Measurements from ENCODE around the gene HSP90AB1. TPM values are rescaled to one million over a fixed set of nuclear protein-coding genes. Genes with fewer than 3 reads are reported as not detected.

Gene HSP90AB1
- total and polyA plus RNA-seq, 9 of the 15 experiments (the other 6 are each of a cell fraction or from before 2014, with no cell fraction given): 1,780 to 3,358 (median 2,262) TPM

DNA sequence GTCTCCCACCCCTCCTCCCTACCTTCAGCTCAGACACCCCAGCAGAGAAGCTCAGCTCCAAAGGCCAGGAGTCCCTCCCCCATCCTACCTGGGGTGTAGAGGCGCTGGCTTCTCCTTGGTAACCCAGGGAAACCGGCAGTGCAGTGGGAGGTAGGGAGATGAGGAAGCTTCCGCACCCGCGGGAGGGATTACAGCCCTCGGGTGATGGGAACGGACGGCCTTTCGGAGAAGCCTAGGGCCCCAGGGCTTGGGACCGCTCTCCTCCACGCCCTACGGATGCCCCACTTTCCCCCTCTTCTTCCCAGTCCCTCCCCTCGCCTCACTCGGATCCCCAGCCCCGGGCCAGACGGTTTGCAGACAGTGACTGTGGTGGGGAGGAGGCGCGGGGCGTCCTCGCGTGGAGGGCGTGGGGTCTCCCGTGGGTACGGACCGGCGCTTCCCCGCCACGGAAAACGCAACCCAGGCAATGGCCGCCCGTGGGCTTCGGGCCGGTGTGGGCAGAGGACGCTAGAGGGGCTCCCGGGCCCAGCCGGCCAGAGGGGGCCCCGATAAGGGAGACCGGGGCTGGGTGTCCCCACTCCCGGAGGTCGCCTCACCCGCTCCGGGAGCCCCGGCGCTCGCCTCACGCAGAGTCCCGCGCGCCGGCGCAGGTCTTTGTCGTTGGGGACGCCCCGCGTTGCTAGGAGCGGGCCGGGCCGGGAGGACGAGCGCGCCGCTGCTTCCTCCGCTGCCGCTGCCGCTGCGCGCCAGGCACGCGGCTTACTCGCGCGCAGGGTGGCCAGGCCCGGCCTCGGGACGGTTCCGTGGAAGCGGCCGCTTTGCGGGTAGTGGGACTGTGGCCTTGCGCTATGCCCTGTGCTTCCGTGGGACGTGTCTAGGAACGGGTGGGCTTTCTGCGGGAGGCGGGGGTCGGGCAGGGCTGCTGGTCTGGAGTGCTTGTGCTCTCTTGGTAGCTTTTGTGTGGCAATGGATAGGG lies 50.5 kb downstream of the HSP90AB1 start (continued):
- TF ChIP-seq, protein P1, sequence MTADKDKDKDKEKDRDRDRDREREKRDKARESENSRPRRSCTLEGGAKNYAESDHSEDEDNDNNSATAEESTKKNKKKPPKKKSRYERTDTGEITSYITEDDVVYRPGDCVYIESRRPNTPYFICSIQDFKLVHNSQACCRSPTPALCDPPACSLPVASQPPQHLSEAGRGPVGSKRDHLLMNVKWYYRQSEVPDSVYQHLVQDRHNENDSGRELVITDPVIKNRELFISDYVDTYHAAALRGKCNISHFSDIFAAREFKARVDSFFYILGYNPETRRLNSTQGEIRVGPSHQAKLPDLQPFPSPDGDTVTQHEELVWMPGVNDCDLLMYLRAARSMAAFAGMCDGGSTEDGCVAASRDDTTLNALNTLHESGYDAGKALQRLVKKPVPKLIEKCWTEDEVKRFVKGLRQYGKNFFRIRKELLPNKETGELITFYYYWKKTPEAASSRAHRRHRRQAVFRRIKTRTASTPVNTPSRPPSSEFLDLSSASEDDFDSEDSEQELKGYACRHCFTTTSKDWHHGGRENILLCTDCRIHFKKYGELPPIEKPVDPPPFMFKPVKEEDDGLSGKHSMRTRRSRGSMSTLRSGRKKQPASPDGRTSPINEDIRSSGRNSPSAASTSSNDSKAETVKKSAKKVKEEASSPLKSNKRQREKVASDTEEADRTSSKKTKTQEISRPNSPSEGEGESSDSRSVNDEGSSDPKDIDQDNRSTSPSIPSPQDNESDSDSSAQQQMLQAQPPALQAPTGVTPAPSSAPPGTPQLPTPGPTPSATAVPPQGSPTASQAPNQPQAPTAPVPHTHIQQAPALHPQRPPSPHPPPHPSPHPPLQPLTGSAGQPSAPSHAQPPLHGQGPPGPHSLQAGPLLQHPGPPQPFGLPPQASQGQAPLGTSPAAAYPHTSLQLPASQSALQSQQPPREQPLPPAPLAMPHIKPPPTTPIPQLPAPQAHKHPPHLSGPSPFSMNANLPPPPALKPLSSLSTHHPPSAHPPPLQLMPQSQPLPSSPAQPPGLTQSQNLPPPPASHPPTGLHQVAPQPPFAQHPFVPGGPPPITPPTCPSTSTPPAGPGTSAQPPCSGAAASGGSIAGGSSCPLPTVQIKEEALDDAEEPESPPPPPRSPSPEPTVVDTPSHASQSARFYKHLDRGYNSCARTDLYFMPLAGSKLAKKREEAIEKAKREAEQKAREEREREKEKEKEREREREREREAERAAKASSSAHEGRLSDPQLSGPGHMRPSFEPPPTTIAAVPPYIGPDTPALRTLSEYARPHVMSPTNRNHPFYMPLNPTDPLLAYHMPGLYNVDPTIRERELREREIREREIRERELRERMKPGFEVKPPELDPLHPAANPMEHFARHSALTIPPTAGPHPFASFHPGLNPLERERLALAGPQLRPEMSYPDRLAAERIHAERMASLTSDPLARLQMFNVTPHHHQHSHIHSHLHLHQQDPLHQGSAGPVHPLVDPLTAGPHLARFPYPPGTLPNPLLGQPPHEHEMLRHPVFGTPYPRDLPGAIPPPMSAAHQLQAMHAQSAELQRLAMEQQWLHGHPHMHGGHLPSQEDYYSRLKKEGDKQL (CRISPR knock-in tag; IDR thresholded peaks at IDR 0.05; ENCODE audit: borderline replicate concordance): no peak
- TF ChIP-seq HLTF (IDR thresholded peaks at IDR 0.05) (no peak), TAF7 (tag; IDR thresholded peaks at IDR 0.05) (no peak), BACH1 (tag; IDR thresholded peaks at IDR 0.05) (no peak), CXXC5 (CRISPR knock-in tag; IDR thresholded peaks at IDR 0.05) (peak; percentile 67), DPF2 (IDR thresholded peaks at IDR 0.05) (no peak), NONO (IDR thresholded peaks at IDR 0.05; ENCODE audit: low read depth in 2 of 2, low read length in 1 of 2) (0 out of 4 replicates have a peak, but pooled peaks of 1 of the 2 experiments have one; percentile 31), CBX3 (IDR thresholded peaks at IDR 0.05; ENCODE audit: borderline replicate concordance in 1 of 2, low read length in 2 of 2) (no peak), RBM34 (IDR thresholded peaks at IDR 0.05; ENCODE audit: borderline replicate concordance, insufficient read depth, low read length) (no peak), NR3C1 (CRISPR knock-in tag; IDR thresholded peaks at IDR 0.05) (0 out of 2 replicates have a peak, but pooled peaks have one; percentile 81), FIP1L1 (IDR thresholded peaks at IDR 0.05; ENCODE audit: low read depth, low read length, poor library complexity, severe bottlenecking) (peak; percentile 24), ZNF785 (CRISPR knock-in tag; IDR thresholded peaks at IDR 0.05) (no peak), SRSF3 (IDR thresholded peaks at IDR 0.05; ENCODE audit: insufficient read depth, low read length) (no peak), PHF8 (IDR thresholded peaks at IDR 0.05; ENCODE audit: borderline replicate concordance, low read length) (peak; percentile 35; the same call in 1 of the 2 replicates), IRF9 (tag; IDR thresholded peaks at IDR 0.05) (no peak), ZNF780A (CRISPR knock-in tag; IDR thresholded peaks at IDR 0.05) (no peak)
- TF ChIP-seq, protein P2, sequence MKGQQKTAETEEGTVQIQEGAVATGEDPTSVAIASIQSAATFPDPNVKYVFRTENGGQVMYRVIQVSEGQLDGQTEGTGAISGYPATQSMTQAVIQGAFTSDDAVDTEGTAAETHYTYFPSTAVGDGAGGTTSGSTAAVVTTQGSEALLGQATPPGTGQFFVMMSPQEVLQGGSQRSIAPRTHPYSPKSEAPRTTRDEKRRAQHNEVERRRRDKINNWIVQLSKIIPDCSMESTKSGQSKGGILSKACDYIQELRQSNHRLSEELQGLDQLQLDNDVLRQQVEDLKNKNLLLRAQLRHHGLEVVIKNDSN (CRISPR knock-in tag; IDR thresholded peaks at IDR 0.05): no peak
- TF ChIP-seq, protein P3, sequence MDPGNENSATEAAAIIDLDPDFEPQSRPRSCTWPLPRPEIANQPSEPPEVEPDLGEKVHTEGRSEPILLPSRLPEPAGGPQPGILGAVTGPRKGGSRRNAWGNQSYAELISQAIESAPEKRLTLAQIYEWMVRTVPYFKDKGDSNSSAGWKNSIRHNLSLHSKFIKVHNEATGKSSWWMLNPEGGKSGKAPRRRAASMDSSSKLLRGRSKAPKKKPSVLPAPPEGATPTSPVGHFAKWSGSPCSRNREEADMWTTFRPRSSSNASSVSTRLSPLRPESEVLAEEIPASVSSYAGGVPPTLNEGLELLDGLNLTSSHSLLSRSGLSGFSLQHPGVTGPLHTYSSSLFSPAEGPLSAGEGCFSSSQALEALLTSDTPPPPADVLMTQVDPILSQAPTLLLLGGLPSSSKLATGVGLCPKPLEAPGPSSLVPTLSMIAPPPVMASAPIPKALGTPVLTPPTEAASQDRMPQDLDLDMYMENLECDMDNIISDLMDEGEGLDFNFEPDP (CRISPR knock-in tag; IDR thresholded peaks at IDR 0.05): no peak

Measured in K562 (cell line).